NCI-H748 (cell line): ENCODE measurements around the gene MYL5.
A peak's percentile ranks its signal among the peaks of the same experiment; 100 is the strongest.
"Not testable (repeated sequence)": the region's sequence is repeated elsewhere in the genome, so short reads cannot be mapped to it uniquely, and the experiment has no call there.

Experiments
- DNase-seq: peaks from one replicate; lab custom pipeline; 2025; ENCODE audit not compliant: unreplicated experiment; lab: John Stamatoyannopoulos, UW

Gene MYL5

DNA sequence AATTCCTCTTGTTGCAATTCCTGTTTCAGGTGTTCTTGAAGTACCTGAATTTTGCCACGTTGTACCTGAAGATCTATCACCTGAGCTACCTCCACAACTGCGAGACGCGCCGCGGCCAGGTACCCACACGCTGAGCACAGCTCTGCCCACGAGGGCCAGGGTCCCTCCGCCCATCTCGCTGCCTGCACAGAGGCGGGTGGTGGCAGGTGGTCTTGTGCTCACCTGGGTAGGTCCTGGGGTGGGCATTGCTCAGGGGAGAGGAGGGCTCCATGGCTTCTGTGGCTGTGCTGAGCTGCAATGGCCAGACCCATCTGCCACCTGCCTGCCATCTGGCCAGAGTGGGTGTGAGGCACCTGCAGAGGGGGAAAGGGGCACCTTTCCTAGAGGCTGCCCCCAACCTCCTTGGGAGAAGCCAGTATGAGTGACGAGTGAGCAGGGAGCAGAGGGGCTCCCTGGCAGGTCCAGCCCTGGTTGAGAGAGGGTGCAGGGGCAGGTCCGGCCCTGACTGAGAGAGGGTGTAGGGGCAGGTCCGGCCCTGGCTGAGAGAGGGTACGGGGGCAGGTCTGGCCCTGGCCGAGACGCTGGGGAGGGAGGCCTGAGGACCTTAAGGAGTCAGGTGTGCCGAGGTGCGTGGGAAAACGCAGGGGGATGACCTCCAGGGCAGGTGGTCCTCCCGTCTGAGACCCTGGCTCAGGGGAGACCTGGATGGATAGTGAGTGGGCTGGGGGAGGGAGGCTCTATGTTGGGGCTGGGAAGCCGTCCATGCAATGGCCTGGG lies 38.3 kb upstream of the MYL5 start:
- DNase-seq = no peak

GRCh38 chr4:636628-637159 lies 37.6 kb upstream of the MYL5 start:
- DNase-seq = no peak

DNA sequence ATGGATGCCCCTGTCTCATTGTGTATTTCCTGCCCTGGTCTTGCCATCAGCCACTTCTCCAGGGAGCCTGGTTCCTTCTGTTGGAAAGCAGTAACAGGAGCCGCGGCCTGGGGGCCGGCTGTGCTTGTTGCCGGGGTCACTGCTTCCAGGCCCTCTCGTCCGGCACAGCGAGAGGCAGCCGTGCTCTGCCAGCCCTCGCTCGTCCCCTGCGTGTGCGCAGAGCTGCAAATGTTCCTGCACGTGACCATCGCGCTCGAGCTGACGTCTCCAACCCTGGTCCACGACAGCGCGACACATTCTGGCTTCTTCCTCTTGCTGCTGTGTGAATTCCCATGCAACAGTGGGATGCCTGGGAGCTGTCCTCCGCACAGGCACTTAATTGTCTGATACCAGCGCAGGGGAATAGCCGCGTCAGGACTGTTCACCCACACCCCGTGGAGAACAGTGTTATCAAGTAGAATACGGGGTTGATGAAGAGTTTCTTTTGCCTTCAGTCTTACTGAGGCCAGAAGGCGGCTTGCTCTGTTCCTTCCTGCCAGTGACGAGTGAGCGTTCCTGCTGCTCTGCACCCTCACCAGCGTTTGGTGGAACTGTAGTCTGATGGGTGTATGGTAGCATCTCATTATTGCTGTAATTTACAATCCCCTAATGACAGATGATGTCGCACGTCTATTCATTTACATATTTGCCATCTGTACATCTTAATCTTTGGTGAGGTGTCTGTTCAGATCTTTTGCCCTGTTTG lies 36.6 kb upstream of the MYL5 start:
- DNase-seq = no peak

GRCh38 chr4:642366-642765 lies 32.0 kb upstream of the MYL5 start:
- not testable (repeated sequence) for DNase-seq

DNA sequence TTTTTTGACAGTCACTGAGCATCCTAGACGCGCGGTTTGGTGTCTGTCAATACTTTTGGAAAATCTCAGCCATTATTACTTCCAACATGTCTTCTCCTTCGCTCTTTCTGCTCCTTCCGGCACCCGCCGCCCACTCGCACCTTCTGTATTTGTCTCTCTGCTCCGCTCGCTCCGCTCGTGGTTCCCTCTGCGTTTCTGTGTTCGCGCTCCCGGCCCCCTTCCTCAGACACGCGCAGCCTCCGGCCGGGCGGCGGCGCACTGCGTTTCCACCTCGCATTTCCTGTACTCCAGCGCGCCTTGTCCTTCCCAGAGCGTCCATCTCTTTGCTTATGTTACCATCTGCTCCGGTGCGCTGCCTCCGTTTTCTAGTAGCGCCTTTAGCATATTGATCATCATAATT lies 27.9 kb upstream of the MYL5 start:
- DNase-seq = no peak

DNA sequence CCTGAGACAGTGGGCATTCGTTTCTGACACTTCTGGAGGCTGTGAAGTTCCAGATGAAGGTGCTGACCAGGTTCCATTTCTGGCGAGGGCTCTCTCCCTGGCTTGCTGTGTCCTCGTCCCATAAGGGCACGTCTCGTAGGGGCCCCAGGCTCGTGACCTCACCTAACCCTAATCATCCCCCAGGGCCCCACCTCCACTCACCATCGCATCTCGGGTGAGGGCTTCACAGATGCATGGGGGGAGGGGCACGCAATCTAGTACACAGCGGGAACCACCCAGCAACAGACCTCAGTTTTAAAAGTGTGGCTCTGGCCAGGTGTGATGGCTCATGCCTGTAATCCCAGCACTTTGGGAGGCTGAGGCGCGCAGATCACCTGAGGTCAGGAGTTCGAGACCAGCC lies 26.9 kb upstream of the MYL5 start:
- DNase-seq = no peak

DNA sequence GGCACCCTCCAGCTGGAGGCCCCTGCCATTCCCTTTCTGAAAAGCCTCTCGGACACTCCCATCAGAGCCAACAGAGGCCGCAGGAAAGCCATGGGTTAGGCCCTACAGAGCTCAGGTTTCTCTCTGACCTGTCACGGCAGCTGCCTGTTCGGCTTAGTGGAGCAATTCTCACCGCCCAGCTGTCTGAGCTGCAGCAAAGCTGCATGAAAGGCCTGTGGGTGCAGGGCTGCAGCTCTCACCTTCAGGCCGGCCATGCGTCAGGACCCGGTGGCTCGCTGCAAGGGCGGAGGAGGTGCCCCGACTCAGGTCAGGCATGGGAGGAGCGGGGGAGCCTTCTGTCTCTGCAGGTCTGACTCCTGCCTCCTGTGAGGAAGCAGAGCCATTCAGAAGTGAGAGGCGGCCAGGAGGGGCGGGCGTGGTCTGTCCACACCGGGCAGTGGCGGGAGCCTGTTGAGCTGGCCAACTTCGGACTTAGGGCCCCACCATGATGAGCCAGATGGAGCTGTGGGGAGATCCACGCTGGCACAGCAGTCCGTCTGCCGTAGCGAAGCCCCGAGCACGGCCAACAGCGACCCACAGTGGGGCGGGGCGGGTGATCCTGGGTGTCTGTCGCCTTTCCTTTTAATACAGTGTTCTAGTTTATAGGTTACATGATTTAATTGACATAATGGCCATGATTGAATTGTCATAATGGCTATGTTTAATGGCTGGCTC lies 25.6 kb upstream of the MYL5 start:
- DNase-seq = no peak

DNA sequence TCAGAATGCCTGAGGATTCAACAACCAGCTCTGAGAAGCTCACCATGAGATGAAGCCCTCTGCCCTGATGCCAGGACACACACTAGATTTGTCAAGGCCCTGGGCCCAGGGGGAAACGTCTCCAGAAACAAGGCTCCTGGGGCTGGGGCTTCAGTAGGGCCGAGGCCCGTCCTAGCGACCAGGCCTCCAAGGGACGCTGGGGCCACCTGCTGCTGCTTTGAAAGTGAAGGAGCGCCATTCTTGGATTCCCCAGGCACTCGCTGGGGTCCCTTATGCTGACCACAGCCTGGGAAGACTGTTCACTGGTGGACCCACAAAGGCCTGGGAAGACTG lies 25.1 kb upstream of the MYL5 start:
- DNase-seq = no peak

- no peak for DNase-seq
Observed at GRCh38 chr4:649751-650310, 24.5 kb upstream of the MYL5 start.

GRCh38 chr4:650461-650860 lies 23.9 kb upstream of the MYL5 start:
- no peak for DNase-seq

DNA sequence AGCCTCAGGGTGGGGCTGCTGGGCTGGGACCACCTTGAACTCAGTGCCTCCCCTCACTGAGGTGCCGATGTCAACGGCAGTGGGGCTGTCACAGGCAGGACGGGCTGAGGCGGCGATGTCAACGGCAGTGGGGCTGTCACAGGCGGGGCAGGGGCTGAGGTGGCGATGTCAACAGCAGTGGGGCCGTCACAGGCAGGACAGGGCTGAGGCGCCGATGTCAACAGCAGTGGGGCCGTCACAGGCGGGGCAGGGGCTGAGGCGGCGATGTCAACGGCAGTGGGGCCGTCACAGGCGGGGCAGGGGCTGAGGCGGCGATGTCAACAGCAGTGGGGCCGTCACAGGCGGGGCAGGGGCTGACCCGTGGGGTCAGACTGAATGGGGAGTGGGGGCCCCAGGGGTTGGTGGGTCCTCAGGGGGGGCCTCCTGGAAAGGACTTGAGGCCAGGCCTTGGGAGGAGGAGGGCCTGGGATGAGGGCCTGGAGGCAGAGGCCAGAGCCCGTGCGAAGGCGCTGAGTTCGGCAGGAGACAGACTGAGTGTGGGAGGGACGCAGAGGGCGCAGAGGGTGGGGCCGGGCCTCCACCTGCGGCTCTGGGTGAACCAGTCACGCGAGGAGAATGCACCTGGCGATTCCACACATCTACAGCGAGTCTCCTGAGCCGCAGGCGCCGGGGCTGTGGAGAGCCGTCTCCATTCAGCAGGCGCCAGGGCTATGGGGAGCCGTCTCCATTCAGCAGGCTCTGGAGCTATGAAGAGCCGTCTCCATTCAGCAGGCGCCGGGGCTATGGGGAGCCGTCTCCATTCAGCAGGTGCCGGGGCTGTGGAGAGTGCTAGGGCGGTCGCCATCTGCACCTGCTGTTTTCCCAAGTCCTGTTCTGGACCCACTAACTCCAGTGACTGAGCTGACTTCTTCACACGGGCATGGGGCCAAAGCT lies 23.1 kb upstream of the MYL5 start:
- peak; percentile 30 for DNase-seq

DNA sequence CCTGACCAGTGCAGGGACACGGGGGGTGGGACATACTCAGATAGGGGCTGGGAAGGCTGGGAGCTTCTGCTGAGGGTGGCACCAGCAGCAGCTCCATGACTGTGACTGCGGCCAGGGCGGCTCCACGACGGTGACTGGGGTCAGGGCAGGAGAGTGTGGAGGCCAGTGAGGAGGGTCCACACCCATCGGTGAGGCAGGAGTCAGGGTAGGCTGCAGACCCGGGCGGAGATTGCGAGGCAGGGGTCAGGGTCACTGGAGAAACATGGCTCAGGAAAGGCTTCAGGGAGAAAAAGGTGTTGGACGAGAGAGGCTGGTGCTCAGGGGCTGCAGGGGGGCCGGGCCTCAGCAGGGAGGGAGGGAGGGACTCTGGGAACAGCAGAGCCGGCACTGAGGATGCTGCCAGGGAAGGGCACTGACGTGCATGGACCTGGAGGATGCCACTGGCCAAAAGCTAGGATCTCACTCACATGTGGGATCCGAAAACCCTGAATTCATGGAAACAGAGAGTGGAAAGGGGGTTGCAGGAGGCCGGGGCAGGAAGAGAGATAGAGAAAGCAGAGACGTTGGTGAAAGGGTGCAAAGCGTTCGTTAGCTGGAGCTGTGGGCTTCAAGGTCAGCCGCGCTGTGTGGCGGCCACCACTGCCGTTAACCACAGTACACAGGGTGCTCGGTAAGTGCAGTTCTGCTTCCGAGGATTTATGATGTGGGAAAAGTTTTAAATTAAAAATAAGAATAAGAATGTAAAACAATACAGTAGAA lies 22.3 kb upstream of the MYL5 start:
- no peak for DNase-seq

- no peak for DNase-seq
Observed at GRCh38 chr4:653080-653821, 21.1 kb upstream of the MYL5 start.

GRCh38 chr4:653831-654502 lies 20.4 kb upstream of the MYL5 start:
- no peak for DNase-seq

DNA sequence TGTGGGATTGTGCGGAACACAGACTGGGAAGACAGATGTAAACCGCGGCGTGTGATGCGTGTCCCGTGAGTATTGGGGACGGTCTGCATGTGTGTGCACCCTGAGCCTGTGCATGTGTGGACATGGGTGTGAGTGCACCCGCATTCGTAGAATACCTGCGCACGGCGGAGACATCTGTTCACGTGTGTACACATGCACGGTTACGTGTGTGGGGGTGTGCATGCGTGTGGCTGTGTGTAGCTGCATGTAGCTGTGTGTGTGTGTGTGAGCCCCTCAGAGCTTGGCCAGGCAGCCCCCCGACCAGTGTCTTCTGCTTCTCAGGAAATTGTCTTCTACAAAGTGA lies 19.9 kb upstream of the MYL5 start:
- DNase-seq = no peak

DNA sequence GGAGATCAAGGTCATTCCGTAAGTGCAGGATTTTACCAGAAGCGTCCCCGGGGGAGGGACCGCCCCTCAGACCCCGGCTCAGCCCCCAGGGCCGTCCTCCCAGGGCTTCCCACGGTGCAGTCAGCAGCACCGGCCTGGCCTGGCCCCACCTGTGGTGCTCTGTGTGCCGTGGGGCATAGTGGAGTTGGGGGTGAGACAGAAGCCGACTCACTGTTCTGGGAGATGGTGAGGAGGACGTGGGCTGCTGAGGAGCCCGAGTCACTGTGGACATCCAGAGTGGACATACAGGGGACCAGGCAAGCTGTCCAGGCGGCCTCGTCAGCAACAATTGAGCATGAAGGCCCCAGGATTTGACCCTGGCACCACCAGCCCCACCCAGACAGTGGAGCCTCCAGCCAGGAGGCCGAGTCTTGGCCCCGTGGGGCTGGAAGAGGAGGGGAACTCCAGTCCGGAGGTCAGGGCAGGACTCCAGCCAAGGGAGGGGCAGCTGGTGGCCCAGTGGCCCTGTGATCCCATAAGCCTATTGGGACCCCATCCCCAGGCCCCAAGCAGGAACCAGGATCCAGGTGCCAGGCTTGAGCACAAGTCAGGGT lies 19.4 kb upstream of the MYL5 start:
- DNase-seq = no peak

- DNase-seq = no peak
Observed at GRCh38 chr4:655464-656151, 18.7 kb upstream of the MYL5 start.
